ENCODE data around the gene RFX2.
A peak's percentile ranks its signal among the peaks of the same experiment; 100 is the strongest.

RFX2 gene

DNA sequence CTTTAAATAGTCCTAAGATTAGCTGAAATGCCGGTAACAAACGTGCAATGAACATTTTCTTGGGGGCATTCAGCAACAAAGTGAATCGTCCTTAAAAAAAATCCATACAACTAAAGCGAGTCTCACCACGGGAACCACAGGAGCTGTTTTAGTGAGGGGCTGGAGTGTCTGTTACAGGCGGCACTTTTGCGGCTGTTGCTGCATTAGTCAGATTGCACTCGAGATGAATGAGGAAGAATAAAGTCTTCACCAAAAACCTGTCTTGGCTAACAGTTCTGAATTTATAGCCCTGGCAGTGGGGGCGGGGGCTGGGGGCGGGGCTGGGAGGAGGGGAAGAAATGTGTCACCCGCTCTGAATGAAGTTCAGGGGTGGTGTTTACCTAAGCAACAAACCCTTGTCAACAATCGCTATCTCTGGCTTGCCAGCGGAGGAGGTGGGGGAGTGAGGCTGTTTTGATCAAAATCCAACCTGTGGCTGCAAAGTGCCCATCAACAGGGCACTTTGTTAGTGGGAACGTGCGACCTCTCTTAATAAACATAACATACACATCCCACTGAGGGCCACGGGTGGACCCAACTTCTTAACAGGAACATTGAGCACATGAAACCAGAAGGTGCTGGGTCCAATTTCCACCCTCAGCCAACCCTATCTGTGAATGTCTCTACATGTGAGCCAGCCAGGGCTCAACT lies 44.5 kb downstream of the RFX2 start:
- DNase-seq (ENCODE audit: low read depth), result peak; percentile 60
- TF ChIP-seq, protein P1, sequence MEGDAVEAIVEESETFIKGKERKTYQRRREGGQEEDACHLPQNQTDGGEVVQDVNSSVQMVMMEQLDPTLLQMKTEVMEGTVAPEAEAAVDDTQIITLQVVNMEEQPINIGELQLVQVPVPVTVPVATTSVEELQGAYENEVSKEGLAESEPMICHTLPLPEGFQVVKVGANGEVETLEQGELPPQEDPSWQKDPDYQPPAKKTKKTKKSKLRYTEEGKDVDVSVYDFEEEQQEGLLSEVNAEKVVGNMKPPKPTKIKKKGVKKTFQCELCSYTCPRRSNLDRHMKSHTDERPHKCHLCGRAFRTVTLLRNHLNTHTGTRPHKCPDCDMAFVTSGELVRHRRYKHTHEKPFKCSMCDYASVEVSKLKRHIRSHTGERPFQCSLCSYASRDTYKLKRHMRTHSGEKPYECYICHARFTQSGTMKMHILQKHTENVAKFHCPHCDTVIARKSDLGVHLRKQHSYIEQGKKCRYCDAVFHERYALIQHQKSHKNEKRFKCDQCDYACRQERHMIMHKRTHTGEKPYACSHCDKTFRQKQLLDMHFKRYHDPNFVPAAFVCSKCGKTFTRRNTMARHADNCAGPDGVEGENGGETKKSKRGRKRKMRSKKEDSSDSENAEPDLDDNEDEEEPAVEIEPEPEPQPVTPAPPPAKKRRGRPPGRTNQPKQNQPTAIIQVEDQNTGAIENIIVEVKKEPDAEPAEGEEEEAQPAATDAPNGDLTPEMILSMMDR (IDR thresholded peaks at IDR 0.05; ENCODE audit: low read length, missing control alignments), result no peak
- no peak overlapping the region for H3K4me3 ChIP-seq (replicated peaks; ENCODE audit: low read depth, low read length)

DNA sequence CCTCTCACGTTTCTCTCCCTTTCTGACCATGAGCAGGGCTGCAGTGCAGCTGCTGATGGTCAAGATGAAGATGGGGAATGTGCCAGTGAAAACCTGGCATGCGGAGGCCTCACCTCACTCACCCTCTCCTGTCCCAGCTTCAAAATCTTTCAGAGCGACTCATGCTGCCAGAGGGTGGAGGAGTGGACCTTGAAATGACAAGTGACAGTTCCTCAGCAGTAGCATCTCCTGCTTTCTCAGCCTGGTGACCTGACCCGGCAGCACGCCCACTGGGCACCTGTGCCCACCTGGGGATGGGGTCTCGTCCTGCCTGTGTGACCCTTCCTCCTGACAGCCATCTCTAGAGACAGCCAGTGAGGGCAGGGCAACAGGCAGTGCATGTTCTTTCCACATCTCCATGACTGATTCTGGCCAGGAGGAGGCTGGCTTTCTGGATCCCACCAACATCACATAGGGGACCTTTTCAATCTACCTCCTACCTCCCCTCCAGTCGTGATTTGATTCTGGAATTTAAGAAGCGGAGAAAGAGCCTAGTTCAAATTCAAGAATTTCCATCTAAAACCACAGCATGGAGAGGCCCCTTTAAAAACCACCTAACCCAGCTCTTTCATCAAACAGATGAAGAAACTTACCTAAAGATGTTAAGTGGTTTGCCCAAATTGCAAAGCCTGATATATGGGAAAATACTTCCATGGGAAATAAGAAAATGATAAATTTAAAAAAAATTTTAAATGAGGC lies 45.8 kb downstream of the RFX2 start:
- H3K4me3 ChIP-seq (replicated peaks; ENCODE audit: low read depth, low read length), result no peak overlapping the region
- no peak for DNase-seq (ENCODE audit: low read depth)
- TF ChIP-seq, protein P1 (IDR thresholded peaks at IDR 0.05; ENCODE audit: low read length, missing control alignments), result no peak

DNA sequence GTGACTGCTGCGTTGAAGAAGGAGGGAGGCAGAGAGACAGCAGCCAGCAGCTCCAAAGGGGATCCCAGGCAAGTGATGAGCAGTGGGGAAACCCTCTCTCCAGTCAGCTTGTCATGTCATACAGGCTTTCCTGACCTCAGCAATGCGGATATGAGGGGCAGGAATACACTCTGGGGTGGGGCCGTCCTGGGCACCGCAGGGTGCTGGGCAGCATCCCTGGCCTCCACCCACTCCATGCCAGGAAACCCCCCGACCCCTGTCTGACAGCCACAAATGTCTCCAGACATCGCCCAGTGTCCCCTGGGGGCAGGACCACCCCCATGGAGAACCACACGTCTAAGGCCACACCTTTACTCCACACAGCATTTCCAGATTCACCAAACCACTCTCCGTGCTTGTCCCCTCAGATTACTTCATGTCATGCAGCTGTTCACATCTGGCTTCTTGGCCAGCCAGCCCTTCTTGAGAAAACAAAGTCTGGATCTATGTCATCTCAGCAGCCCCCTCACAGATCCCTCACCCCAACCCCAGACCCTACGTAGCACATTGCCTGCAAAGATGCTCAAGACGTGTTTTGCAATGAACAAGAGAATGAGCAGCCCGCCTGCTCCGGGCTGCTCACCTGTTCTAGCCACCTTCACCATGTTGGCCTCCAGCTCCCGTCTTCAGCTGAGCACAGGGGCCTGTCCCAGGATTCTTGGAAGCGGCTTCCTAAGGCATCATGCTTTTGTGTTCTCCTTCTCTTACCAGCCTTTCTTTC lies 46.5 kb downstream of the RFX2 start:
- TF ChIP-seq, protein P1 (IDR thresholded peaks at IDR 0.05; ENCODE audit: low read length, missing control alignments), result no peak
- DNase-seq (ENCODE audit: low read depth), result no peak
- H3K4me3 ChIP-seq (replicated peaks; ENCODE audit: low read depth, low read length), result no peak overlapping the region

DNA sequence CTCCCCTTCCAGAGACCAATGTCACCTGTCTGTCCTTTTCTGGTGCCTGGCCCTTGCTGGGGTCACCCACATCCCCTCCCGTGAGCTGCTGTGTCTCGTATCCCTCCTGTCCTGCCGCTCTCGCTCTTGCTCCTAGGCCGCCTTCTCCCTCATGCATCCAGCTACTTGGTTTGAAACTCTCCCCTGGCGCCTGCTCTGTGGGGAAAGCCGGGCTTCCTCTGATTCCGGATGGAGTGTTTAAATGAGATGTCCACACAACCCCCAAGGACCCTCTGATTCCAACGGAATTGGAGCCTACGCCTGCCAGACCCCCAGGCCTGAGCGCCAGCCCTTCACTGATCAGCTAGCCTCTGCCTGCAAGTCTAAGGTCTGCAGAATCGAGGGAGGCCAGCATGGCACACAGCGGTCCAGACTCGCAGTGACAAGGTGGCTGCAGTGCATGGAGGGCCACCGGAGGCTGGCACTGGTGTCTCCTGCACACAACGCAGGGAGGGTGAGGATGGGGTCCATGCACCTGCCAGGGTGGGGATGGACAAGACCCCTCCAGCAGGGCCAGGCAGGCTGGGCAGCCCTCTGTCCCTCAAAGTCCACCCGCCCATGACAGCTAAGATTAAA lies 47.2 kb downstream of the RFX2 start:
- DNase-seq (ENCODE audit: low read depth), result no peak
- TF ChIP-seq, protein P1 (IDR thresholded peaks at IDR 0.05; ENCODE audit: low read length, missing control alignments), result no peak
- H3K4me3 ChIP-seq (replicated peaks; ENCODE audit: low read depth, low read length), result no peak overlapping the region

DNA sequence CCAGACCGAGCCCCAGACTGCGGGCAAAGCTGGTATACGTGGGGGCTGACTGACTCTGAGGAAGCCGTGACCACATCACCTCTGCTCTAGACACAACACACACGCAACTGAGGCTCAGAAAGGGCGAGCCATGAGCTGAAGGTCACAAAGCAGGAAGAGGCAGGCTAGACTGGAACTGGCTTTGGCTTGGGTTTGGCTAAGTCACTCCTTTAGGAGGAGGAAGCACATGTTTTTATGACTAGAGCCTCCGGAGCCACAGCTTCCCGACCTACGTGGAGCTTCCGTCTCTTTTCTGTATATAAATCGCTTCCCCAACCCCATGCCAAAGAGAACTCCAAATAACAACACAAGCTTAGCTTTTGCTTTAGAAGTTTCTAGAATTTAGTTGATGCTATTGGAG lies 48.0 kb downstream of the RFX2 start:
- TF ChIP-seq, protein P1 (IDR thresholded peaks at IDR 0.05; ENCODE audit: low read length, missing control alignments), result no peak
- no peak overlapping the region for H3K4me3 ChIP-seq (replicated peaks; ENCODE audit: low read depth, low read length)
- peak; percentile 40 for DNase-seq (ENCODE audit: low read depth)

DNA sequence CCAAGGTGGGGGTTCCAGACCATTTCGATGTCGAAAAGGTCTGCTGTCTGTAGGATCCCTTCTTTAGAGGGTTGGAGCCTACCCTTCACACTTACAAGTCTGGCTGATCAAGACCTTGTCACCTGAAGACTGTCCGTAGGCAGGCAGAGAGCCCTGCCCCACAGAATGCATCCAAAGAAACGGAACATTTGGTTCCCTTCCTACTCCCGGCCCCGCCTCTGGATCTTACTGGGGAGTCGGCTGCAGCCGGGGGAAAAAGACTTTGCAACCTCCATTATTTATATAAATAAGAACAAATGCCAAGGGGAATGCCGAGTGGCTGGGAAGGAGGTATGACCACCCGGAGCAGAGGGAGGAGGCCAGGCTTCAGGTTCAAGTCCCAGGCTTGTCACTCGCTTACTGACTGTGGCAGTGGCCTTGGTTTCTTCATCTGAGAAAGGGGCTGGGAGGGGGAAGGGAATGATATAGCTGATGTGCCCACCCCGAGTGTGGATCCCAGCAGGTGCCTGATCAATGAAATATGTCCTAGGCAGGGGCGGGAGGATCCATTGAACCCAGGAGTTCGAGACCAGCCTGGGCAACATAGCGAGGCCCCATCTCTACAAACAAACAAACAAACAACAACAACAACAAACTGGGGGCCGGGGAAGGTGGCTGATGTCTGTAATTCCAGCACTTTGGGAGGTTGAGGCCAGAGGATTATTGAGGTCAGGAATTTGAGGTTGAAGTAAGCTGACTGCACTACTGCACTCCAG lies 48.7 kb downstream of the RFX2 start:
- TF ChIP-seq, protein P1 (IDR thresholded peaks at IDR 0.05; ENCODE audit: low read length, missing control alignments), result no peak
- no peak for DNase-seq (ENCODE audit: low read depth)
- no peak overlapping the region for H3K4me3 ChIP-seq (replicated peaks; ENCODE audit: low read depth, low read length)
